HFFc6 (cell line): ENCODE data around the gene MLPH. TPM values are rescaled to one million over a fixed set of nuclear protein-coding genes. Genes with fewer than 3 reads are reported as not detected.
A peak's percentile ranks its signal among the peaks of the same experiment; 100 is the strongest.

Experiments used
- DNase-seq: peaks from one replicate; pipeline ENCODE4 v3.0.0-alpha.2; 2018
- H3K27ac Mint-ChIP-seq: 2 replicates; pipeline ENCODE4 v1.8.0; 2020; ENCODE audit warnings: mild to moderate bottlenecking, mixed read lengths
- H3K27me3 Mint-ChIP-seq: 2 replicates; pipeline ENCODE4 v1.8.0; 2021; ENCODE audit warnings: mild to moderate bottlenecking, moderate library complexity, mixed read lengths; ENCODE audit not compliant: insufficient read depth
- H3K36me3 Mint-ChIP-seq: 2 replicates; pipeline ENCODE4 v1.8.0; 2021; ENCODE audit warnings: low read depth, mixed read lengths
- H3K4me1 Mint-ChIP-seq: 2 replicates; pipeline ENCODE4 v1.8.0; 2020; ENCODE audit warnings: low read depth, mixed read lengths
- H3K4me3 Mint-ChIP-seq: 2 replicates; pipeline ENCODE4 v1.8.0; 2020; ENCODE audit warnings: mild to moderate bottlenecking, moderate library complexity, mixed read lengths
- H3K9me3 Mint-ChIP-seq: 2 replicates; pipeline ENCODE4 v1.8.0; 2020; ENCODE audit warnings: mild to moderate bottlenecking, mixed read lengths
- CTCF ChIP-seq: fragments of 200-600 bp; sonication (generic); IDR thresholded peaks from 2 replicates; pipeline ENCODE4 v1.5.0; 2021; ENCODE audit warnings: antibody characterized with exemption, mild to moderate bottlenecking
- total RNA-seq, 6 experiments: library from RNA; stranded (reverse); fragmentation: NEBNext Ultra II Directional; extraction: Animal tissue kit (Norgen Biotek cat#: 25700); gene quantifications; 2 replicates in 1 of 6; 3 replicates in 5 of 6; pipeline ENCODE4 v1.2.3, GENCODE V29; 2021

The MLPH gene
- total RNA-seq, 6 experiments from 2014 or later, result 32.0 to 44.1 (median 41.0) TPM

DNA sequence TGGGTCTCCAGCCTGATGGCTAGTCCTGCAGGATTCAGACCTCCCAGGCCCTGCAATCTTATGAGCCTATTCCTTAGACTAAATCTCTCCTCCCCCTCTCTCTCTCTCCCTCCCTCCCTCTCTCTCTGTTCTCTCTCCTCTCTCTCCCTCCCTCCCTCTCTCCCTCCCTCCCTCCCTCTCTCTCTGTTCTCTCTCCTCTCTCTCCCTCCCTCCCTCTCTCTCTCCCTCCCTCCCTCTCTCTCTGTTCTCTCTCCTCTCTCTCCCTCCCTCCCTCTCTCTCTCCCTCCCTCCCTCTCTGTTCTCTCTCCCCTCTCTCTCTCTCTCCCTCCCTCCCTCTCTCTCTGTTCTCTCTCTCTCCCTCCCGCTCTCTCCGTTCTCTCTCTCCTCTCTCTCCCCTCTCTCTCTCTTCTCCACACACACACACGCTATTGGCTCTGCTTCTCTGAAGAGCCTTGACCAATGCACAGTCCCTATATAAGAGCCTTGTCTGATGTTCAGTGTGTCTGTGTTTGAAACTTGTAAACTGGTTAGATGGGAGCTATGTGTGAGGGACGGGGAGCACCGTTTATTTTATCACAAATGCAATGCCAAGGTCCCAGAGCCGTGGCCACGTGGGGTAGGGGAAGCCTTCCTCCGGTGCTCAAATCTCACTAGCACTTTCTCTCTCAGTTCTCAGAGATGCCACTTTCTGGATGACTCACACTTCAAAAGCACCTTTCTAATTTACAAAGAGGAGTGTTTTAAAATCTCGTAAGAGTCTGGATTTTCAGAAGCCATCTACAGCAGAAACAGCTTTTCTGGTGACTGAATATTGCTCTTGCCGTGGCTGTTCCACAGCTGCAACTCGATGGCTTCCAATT, 70.0 kb downstream of the MLPH start:
- Mint-ChIP-seq H3K4me1 (peaks cover 22% of the 10 kb centered on the region), H3K36me3 (peaks cover 49% of the 10 kb centered on the region), H3K9me3 (peaks cover 14% of the 10 kb centered on the region), H3K27me3 (peaks cover under 1% of the 10 kb centered on the region; the same call in 1 of the 2 replicates), H3K4me3 (no peak overlapping the region), H3K27ac (no peak overlapping the region)
- TF ChIP-seq CTCF, result no peak
- no peak for DNase-seq

DNA sequence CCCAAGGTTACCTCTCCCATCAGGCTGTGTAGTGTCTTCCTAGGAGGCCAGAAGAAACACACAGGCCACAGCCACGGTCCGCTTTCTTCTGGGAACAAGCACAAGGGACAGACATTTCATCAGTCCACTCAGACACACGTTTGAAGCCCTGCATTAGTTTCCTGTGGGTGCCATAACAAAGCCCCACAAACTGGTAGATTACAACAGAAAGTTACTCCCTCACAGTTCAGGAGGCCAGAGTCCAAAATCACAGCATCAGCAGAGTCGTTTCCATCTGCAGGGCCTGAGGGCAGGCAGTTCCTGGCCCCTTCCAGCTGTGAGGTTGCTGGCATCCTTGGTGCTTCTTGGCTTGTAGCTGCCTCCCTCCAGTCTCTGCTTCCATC, 70.6 kb downstream of the MLPH start:
- Mint-ChIP-seq H3K36me3 (peaks cover 43% of the 10 kb centered on the region), H3K9me3 (peaks cover 14% of the 10 kb centered on the region), H3K27me3 (peaks cover 4% of the 10 kb centered on the region; the same call in 1 of the 2 replicates), H3K4me3 (no peak overlapping the region), H3K4me1 (peaks cover 22% of the 10 kb centered on the region), H3K27ac (no peak overlapping the region)
- no peak for TF ChIP-seq CTCF
- no peak for DNase-seq

GRCh38 chr2:237558961-237559641, 72.0 kb downstream of the MLPH start:
- peaks cover 6% of the 10 kb centered on the region; the same call in 1 of the 2 replicates for H3K27me3 Mint-ChIP-seq
- TF ChIP-seq CTCF, result no peak
- peak; percentile 65 for DNase-seq
- peaks cover 28% of the 10 kb centered on the region for H3K36me3 Mint-ChIP-seq
- H3K4me1 Mint-ChIP-seq, result peaks cover 22% of the 10 kb centered on the region
- peaks cover 14% of the 10 kb centered on the region for H3K9me3 Mint-ChIP-seq
- H3K27ac Mint-ChIP-seq, result 0 out of 2 replicates have a peak overlapping the region, but pooled peaks have one; percentile 7
- H3K4me3 Mint-ChIP-seq, result no peak overlapping the region

GRCh38 chr2:237561221-237561620, 74.2 kb downstream of the MLPH start:
- H3K27me3 Mint-ChIP-seq, result peaks cover 11% of the 10 kb centered on the region
- no peak overlapping the region for H3K27ac Mint-ChIP-seq
- no peak overlapping the region for H3K4me3 Mint-ChIP-seq
- TF ChIP-seq CTCF, result no peak
- H3K36me3 Mint-ChIP-seq, result peaks cover 7% of the 10 kb centered on the region
- H3K4me1 Mint-ChIP-seq, result peaks cover 22% of the 10 kb centered on the region
- H3K9me3 Mint-ChIP-seq, result 0 out of 2 replicates have a peak, but pooled peaks cover 1% of the 10 kb centered on the region
- DNase-seq, result no peak

GRCh38 chr2:237563816-237564215, 76.8 kb downstream of the MLPH start:
- Mint-ChIP-seq H3K27ac (no peak overlapping the region), H3K27me3 (peaks cover 15% of the 10 kb centered on the region), H3K4me3 (no peak overlapping the region), H3K4me1 (peaks cover 10% of the 10 kb centered on the region), H3K9me3 (no peaks in the 10 kb centered on the region), H3K36me3 (no peaks in the 10 kb centered on the region)
- no peak for TF ChIP-seq CTCF
- no peak for DNase-seq
